SU-DHL-6 (cell line): ENCODE measurements around the gene GAS7.

Experiments
- EZH2phosphoT487 ChIP-seq: fragments of 200-600 bp; sonication (generic), shearing (Covaris generic); conservative IDR thresholded peaks from 2 replicates; pipeline ENCODE4 v1.6.1; 2018; ENCODE audit warnings: mild to moderate bottlenecking, antibody characterized with exemption, low read length, moderate library complexity, mixed read lengths
- TF ChIP-seq, protein P1 (sequence below): fragments of 200-600 bp; sonication (generic); IDR thresholded peaks from one replicate; pipeline ENCODE4 v1.5.1; 2017; ENCODE audit warnings: antibody characterized with exemption, mild to moderate bottlenecking, low read length, moderate library complexity; ENCODE audit not compliant: insufficient read depth, poor library complexity, severe bottlenecking

DNA sequence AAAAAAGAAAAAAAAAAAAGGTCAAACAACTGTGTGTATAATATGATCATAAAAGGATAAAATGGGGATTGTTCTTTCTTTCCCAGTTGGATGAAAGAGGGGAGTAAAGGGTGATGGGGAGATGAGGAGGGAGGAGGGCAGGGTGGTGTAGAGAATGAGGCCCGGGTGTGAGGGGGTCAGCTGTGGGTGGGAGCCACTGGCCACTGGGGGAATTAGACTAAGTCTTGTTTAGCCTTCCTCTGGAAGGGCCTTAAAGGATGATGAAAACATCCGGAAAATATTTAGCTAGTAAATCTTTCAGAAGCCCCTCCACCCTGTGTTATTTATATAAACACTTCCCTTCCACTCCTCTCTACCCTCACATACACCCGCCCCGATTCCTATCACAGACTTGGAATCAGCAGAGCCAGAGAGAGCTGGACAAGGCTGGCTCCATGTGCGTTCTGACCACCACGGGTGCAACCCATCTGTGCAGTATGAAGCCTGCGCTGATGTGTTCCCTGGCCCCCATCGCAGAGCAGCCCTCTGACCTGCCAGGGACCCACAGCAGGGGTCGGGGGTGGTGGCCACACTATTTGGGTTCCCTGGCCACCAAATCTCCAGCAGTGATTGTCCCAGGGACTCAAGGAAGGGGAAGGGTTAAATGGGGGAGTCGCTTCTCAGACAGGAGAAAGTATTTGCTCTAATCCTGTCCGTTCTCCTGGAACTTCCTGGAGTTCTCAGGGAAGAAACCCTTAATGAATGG lies 72.7 kb downstream of the GAS7 start:
- TF ChIP-seq, protein P1, sequence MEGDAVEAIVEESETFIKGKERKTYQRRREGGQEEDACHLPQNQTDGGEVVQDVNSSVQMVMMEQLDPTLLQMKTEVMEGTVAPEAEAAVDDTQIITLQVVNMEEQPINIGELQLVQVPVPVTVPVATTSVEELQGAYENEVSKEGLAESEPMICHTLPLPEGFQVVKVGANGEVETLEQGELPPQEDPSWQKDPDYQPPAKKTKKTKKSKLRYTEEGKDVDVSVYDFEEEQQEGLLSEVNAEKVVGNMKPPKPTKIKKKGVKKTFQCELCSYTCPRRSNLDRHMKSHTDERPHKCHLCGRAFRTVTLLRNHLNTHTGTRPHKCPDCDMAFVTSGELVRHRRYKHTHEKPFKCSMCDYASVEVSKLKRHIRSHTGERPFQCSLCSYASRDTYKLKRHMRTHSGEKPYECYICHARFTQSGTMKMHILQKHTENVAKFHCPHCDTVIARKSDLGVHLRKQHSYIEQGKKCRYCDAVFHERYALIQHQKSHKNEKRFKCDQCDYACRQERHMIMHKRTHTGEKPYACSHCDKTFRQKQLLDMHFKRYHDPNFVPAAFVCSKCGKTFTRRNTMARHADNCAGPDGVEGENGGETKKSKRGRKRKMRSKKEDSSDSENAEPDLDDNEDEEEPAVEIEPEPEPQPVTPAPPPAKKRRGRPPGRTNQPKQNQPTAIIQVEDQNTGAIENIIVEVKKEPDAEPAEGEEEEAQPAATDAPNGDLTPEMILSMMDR, result no peak
- TF ChIP-seq EZH2phosphoT487, result no peak
